T-helper 1 cell treated with Interleukin-12 subunit alpha and Interleukin-12 subunit beta and Interleukin-4 antibody, amounts not matched to agents 30 ng/mL and 1 ng/mL, for 36 hours (primary cell): ENCODE results near the gene USP28. TPM values are rescaled to one million over a fixed set of nuclear protein-coding genes. Genes with fewer than 3 reads are reported as not detected.

Experiments
- intact Hi-C: fragments of 100-400 bp; cut with micrococcal nuclease; formaldehyde crosslinking; loops from one replicate; pipeline ENCODE4 v1.15.1; 2024
- total RNA-seq: library from RNA; stranded (reverse); gene quantifications from 2 replicates; pipeline ENCODE4 v1.2.3, GENCODE V29; 2022

USP28 gene
- total RNA-seq, 1 donor from 2014 or later, result 47.8 TPM

DNA sequence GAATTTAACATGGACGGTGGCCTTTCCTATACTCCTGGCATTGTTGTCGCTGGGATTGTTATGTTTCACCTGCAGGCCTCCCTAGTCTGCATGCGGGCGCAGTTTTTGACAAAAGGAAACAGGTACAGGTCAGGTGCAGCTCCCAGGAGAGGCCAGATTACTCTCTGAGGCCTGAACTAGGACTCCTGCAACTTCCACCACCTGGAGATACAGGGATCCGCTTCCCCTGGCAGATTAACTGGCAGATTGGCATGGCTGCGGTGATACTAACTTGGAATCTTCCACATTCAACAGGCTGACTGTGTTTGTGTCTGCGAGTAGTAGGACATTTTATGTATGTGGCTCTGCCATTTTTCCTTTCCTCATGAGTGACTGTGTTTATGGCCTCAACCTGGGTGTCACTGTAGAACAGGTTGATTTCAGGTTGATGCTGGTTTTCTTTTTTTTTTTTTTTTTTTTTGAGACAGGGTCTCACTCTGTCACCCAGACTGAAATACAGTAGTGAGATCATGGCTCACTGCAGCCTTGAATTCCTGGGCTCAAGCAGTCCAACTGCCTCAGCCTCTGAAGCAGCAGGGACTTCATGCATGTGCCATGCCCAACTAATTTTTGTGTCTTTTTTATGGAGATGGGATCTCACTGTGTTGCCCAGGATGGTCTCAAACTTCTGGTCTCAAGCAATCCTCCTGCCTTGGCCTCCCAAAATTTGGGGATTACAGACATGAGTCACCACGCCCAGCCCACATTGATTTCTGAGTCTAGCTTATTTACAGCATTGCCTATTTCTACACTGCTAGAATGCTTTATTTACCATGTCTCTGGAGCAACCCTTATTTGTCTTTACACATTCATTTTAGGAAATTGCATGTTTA lies 1.7 kb upstream of the USP28 start:
- intact Hi-C loops, result loop anchor here (5.0 to 10.0 kb wide), 3 partner anchors 285 to 1792 kb away; partner anchors contain the start of genes PTS, SDHD and TIMM8B

DNA sequence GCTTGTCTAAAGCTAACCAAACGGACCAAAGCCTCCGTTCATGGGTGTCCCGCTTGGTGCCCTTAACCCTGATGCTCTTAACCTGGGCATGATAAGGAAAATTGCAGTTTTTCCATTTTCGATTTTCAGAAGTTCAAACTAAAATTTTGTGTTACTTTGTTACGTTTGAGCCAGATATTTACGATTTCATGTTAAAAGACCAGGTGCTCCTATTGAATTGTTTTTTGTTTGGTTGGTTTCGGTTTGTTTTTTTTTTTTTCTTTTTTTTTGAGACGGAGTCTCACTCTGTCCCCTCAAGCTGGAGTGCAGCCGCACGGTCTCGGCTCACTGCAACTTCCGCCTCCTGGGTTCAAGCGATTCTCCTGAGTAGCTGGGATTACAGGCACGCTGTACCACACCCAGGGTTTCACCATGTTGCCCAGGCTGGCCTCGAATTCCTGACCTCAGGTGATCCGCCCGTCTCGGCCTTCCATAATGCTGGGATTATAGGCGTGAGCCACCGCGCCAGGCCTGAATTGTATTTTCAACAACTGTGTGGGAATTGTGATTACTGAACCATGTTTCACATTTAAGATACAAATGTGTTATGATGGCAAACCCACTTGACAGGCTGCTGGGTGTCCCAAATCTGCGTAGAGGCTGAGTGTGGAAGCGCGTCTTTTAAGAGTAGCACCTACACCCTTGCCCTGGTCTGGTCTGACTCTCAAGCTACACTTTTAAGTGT lies 864 bp upstream of the USP28 start:
- intact Hi-C loops, result loop anchor here (5.0 to 10.0 kb wide), 3 partner anchors 284 to 1791 kb away; partner anchors contain the start of genes PTS, SDHD and TIMM8B

DNA sequence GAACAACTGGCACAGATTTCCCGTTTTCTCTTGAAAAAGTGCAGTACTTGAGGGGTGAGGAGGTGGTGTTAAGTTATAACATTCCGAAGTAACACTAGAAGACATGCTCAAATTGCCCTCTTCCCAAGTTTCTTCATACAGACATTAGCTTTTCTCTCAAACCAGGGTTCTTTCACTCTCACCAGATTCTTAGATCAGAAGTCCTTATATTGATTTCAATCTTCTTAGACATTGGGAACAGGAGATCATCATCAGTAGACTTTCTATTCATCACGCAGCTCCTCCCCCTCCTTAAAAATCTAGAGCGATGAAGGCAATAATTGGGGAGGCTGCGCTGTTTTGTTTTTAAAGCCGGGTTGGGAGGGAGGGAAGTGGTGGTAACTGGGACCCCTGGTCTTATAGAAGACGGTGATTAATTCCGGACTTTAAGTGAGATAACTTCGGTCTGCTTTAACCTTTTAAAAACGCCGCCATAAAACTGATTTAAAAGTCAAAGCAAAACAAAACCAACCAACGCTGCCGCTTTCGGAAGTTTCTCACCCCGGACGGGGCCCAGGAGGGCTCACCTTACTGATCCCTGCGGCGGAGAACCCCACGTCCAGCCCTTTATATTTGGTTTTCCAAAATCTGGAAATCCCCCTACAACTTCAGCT lies 665 bp downstream of the USP28 start:
- intact Hi-C loops, result loop anchor here (1.0 to 10.0 kb wide), 11 partner anchors 12 to 1790 kb away; partner anchors contain the start of genes C11orf71, PTS, RBM7 and REXO2

- intact Hi-C loops, result loop anchor here (1.0 to 10.0 kb wide), 5 partner anchors 12 to 1789 kb away; partner anchors contain the start of genes PTS, SDHD and TIMM8B
Observed at GRCh38 chr11:113874096-113874495, 1.3 kb downstream of the USP28 start.

- intact Hi-C loops, result loop anchor here (10.0 kb wide), 2 partner anchors 1648 to 1788 kb away; partner anchors contain the start of genes PTS, SDHD and TIMM8B
Observed at GRCh38 chr11:113873236-113873626, 2.1 kb downstream of the USP28 start.

- intact Hi-C loops, result loop anchor here (10.0 kb wide), 2 partner anchors 1647 to 1787 kb away; partner anchors contain the start of genes PTS, SDHD and TIMM8B
Observed at GRCh38 chr11:113871336-113871735, 4.0 kb downstream of the USP28 start.

- intact Hi-C loops, result no loop called here
Observed at GRCh38 chr11:113867843-113868503, 7.4 kb downstream of the USP28 start.

- intact Hi-C loops, result no loop called here
Observed at GRCh38 chr11:113865873-113866272, 9.5 kb downstream of the USP28 start.

- intact Hi-C loops, result loop anchor here (5.0 kb wide), 1 partner anchor 557 kb away; no protein-coding TSS in a partner anchor
Observed at GRCh38 chr11:113864410-113864809, 11.0 kb downstream of the USP28 start.

DNA sequence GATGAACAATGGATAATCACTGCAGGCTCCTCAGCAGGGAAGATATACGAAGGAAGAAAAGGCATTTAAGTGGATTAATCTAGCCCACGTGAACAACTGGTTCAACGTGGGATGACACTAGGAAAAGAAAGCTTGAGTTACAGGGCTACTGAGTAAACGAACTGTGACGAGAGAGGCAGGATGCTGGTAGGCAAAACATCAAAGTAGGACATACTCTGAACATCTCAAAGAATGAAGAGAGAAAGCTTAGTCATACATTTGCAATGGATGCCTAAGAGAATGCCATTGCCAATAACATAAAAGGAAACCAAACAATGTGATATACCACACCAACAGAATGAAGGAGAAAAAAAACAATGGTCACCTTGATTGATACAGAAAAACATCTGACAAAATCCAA lies 12.9 kb downstream of the USP28 start:
- intact Hi-C loops, result loop anchor here (1.0 to 5.0 kb wide), 3 partner anchors 12 to 555 kb away; no protein-coding TSS in a partner anchor

- intact Hi-C loops, result loop anchor here (5.0 kb wide), 1 partner anchor 552 kb away; no protein-coding TSS in a partner anchor
Observed at GRCh38 chr11:113859665-113860064, 15.7 kb downstream of the USP28 start.

- intact Hi-C loops, result no loop called here
Observed at GRCh38 chr11:113856966-113857759, 18.2 kb downstream of the USP28 start.

GRCh38 chr11:113855803-113856202 lies 19.6 kb downstream of the USP28 start:
- intact Hi-C loops, result no loop called here

GRCh38 chr11:113850188-113850587 lies 25.2 kb downstream of the USP28 start:
- intact Hi-C loops, result no loop called here

DNA sequence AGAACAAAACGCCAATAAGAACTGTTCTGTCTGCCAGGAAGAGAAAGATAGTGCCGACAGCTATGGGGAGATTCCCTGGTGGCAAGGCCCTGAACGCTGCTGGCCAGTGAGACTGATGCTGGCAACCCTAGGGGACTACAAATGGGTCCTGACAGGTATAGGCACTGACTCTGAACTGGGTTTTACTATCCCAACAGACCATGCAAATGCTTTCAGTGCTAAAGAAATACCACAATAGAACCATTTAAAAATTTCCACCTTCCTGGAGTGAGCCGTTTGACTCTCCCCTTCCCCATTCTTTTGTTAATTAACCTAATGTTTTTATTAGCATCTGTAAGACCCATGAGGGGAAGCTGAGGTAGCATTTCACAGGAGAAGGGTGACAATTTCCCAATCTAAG lies 25.7 kb downstream of the USP28 start:
- intact Hi-C loops, result no loop called here

- intact Hi-C loops, result no loop called here
Observed at GRCh38 chr11:113847580-113847979, 27.8 kb downstream of the USP28 start.

DNA sequence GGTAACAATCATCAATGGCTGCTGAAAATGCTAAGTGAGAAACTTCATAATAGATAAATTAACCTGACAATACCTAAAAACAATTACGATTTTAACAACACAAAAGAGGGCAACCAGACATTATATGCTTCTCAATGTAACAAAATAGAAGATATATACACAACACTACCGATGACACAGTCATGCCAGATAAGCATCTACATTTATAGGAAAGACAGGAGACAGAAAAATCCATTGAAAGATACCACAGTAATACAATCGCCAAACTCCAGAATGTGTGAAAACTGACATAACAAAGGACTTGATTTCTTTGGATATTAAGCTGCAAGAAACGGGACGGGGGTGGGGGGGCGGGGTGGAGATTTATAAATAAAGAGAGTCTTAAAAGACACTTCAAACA lies 28.3 kb downstream of the USP28 start:
- intact Hi-C loops, result no loop called here

DNA sequence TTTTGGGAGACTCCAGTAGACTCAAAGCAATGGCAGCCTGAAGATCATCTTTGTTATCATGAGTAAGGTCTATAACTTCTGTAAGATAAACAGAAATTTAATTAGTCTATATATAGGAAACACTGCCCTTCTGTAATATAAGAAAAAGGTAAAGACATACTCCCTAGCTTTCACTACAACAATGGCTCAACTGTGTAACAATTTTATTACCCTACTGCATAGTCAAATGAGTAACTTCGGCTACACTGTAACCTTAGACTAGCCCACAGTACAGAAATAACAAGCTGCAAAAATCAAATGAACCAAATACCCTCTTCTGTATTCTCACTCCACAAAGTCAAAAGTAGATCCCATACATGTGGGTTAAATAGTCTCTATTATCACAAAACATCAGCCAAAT lies 33.7 kb downstream of the USP28 start:
- intact Hi-C loops, result loop anchor here (1.0 to 2.0 kb wide), 3 partner anchors 21 to 69 kb away; partner anchors contain the start of genes USP28 and ZW10

DNA sequence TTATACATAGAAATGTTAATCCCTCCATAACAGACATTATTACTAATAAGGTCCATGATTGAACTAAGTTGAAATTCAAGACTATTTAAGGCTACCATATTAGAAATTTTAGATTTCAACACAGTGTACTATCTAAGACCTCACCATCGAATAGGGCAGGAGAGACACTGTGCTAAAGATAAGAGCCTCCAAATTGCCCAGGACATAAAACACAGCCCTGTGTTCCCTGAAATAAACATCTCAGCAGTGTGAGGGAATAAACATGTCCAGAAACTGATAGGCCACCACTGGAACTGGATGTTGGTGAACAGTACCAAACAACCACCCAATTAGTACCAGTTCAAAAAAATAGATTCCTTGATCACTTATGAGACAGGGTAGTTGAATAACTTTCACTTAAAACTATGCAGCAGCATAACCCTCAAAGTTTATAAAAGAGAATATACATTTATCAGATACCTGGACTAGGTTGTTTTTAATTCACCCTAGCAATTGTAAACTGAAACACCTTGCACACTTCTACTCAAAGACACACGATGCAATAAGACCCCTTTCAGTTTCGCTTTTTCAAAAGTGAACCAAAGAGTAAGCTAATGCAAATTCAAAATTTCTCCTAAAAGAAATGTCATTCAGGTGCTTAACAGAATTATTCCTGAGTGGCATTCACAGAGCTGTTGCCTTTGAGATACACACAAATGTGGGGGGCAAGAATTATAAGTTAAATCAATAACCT lies 34.3 kb downstream of the USP28 start:
- intact Hi-C loops, result loop anchor here (1.0 to 2.0 kb wide), 4 partner anchors 22 to 598 kb away; partner anchors contain the start of genes REXO2, USP28 and ZW10
